Measurements from ENCODE around the gene NF1. TPM values are rescaled to one million over a fixed set of nuclear protein-coding genes. Genes with fewer than 3 reads are reported as not detected.
A peak's percentile ranks its signal among the peaks of the same experiment; 100 is the strongest.

Gene NF1
- total and polyA plus RNA-seq, 2 of the 13 experiments (the other 11 are each of a cell fraction or from before 2014, with no cell fraction given), result 21.5 to 26.5 TPM

- TF ChIP-seq SOX13 (IDR thresholded peaks at IDR 0.05) (no peak), SOX13 (CRISPR knock-in tag; conservative IDR thresholded peaks at IDR 0.05 in 1 of 2, IDR thresholded peaks at IDR 0.05 in 1 of 2) (peak in 1 of 2 experiments; percentile 78; a peak in 2 of 4 replicates), NRL (CRISPR knock-in tag; IDR thresholded peaks at IDR 0.05; ENCODE audit: borderline replicate concordance) (no peak), ZNF138 (CRISPR knock-in tag; IDR thresholded peaks at IDR 0.05; ENCODE audit: low read depth) (no peak), HMG20A (CRISPR knock-in tag; IDR thresholded peaks at IDR 0.05; ENCODE audit: borderline replicate concordance) (no peak), ZNF788 (CRISPR knock-in tag; IDR thresholded peaks at IDR 0.05; ENCODE audit: borderline replicate concordance) (peak; percentile 3; the same call in 1 of the 2 replicates), ZNF75D (CRISPR knock-in tag; IDR thresholded peaks at IDR 0.05; ENCODE audit: borderline replicate concordance) (no peak), FOXP4 (CRISPR knock-in tag; IDR thresholded peaks at IDR 0.05) (no peak), PHF21A (CRISPR knock-in tag; IDR thresholded peaks at IDR 0.05) (peak; percentile 32; the same call in 1 of the 2 replicates), POLR2A (IDR thresholded peaks at IDR 0.05; ENCODE audit: insufficient read depth in 1 of 2, low read depth in 2 of 2, low read length in 2 of 2) (no peak), ZNF800 (CRISPR knock-in tag; IDR thresholded peaks at IDR 0.05) (peak; percentile 26; the same call in 1 of the 2 replicates), NCOR1 (IDR thresholded peaks at IDR 0.05; ENCODE audit: borderline replicate concordance, low read length) (0 out of 2 replicates have a peak, but pooled peaks have one; percentile 37), TERF1 (CRISPR knock-in tag; IDR thresholded peaks at IDR 0.05) (no peak), NCOA5 (CRISPR knock-in tag; IDR thresholded peaks at IDR 0.05) (no peak), ZNF230 (CRISPR knock-in tag; IDR thresholded peaks at IDR 0.05) (no peak), ZNF629 (CRISPR knock-in tag; conservative IDR thresholded peaks at IDR 0.05) (no peak), GATAD1 (CRISPR knock-in tag; IDR thresholded peaks at IDR 0.05) (no peak), SOX5 (CRISPR knock-in tag; IDR thresholded peaks at IDR 0.05; ENCODE audit: borderline replicate concordance) (peak; percentile 58; the same call in 1 of the 2 replicates), ZNF781 (CRISPR knock-in tag; IDR thresholded peaks at IDR 0.05; ENCODE audit: borderline replicate concordance, not compliant biosample characterization) (no peak), CTCF (CRISPR knock-in tag; IDR thresholded peaks at IDR 0.05) (no peak), NR2C2 (CRISPR knock-in tag; IDR thresholded peaks at IDR 0.05; ENCODE audit: borderline replicate concordance) (0 out of 2 replicates have a peak, but pooled peaks have one; percentile 1), ZNF326 (CRISPR knock-in tag; IDR thresholded peaks at IDR 0.05; ENCODE audit: borderline replicate concordance) (no peak), ARNT2 (CRISPR knock-in tag; IDR thresholded peaks at IDR 0.05; ENCODE audit: low read depth) (no peak)
These were observed 744 bp upstream of the NF1 start (continued) for GRCh38 chr17:31093866-31094599.
